Mesodermal cell (in vitro differentiated cells): Measurements from ENCODE around the gene PCGF3.

ENCODE experiments used
- H3K27ac ChIP-seq: 2 replicates; pipeline ENCODE4 v1.7.0; 2013; ENCODE audit warnings: mild to moderate bottlenecking, low read depth, low read length, moderate library complexity; ENCODE audit not compliant: severe bottlenecking
- H3K36me3 ChIP-seq: 2 replicates; pipeline ENCODE4 v1.7.1; 2013; ENCODE audit warnings: mild to moderate bottlenecking, low read length, moderate library complexity; ENCODE audit not compliant: control insufficient read depth, insufficient read depth
- H3K4me1 ChIP-seq: one replicate; pipeline ENCODE4 v1.7.1; 2013; ENCODE audit warnings: mild to moderate bottlenecking, low read length; ENCODE audit not compliant: insufficient read depth, control insufficient read depth, poor library complexity, severe bottlenecking
- H3K4me3 ChIP-seq: 2 replicates; pipeline ENCODE4 v1.7.0; 2013; ENCODE audit warnings: low read length, control low read depth, mild to moderate bottlenecking; ENCODE audit not compliant: insufficient read depth, poor library complexity, severe bottlenecking; ENCODE audit errors: extremely low read depth
- H3K9me3 ChIP-seq: 2 replicates; pipeline ENCODE4 v1.7.1; 2013; ENCODE audit warnings: mild to moderate bottlenecking, low read length, moderate library complexity; ENCODE audit not compliant: control insufficient read depth
- WGBS, 2 experiments: methylation state at CpG; one replicate each; pipeline ENCODE4 v1.1.5; 2013; ENCODE audit warnings: missing lambda C conversion rate in 2 of 2; ENCODE audit not compliant: insufficient coverage in 2 of 2; 5-methylcytosine and 5-hydroxymethylcytosine counted together

PCGF3 gene

DNA sequence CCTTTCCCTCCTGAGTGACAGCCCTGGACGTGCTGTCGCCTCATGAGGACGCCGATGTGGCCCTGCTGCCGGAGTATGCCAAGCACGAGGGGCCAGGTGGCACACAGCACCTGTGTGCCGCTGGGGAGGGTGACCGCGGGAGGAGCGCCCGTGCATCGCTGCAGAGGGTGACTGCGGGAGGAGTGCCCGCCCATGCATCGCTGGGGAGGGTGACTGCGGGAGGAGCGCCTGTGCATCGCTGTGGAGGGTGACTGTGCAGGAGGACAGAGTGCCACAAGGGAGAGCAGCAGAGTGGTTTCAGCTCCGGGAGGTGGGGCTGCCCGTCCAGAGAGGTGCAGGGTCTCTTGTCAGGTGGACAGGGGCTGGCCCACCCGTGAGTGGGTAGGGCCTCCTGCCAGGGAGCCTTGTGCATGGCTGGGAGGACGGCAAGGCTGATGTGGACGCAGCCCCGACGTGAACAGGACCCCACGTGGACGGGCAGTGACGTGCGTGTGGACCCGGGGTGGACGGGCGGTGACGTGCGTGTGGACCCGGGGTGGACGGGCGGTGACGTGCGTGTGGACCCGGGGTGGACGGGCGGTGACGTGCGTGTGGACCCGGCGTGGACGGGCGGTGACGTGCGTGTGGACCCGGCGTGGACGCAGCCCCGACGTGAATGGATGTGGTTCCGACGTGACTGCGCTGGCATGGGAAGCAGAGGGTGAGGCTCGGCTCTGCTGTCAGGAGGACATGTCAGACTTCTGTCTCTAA, 14.7 kb downstream of the PCGF3 start:
- Histone ChIP-seq H3K4me3 (no peak overlapping the region), H3K4me1 (no peaks in the 10 kb centered on the region)

DNA sequence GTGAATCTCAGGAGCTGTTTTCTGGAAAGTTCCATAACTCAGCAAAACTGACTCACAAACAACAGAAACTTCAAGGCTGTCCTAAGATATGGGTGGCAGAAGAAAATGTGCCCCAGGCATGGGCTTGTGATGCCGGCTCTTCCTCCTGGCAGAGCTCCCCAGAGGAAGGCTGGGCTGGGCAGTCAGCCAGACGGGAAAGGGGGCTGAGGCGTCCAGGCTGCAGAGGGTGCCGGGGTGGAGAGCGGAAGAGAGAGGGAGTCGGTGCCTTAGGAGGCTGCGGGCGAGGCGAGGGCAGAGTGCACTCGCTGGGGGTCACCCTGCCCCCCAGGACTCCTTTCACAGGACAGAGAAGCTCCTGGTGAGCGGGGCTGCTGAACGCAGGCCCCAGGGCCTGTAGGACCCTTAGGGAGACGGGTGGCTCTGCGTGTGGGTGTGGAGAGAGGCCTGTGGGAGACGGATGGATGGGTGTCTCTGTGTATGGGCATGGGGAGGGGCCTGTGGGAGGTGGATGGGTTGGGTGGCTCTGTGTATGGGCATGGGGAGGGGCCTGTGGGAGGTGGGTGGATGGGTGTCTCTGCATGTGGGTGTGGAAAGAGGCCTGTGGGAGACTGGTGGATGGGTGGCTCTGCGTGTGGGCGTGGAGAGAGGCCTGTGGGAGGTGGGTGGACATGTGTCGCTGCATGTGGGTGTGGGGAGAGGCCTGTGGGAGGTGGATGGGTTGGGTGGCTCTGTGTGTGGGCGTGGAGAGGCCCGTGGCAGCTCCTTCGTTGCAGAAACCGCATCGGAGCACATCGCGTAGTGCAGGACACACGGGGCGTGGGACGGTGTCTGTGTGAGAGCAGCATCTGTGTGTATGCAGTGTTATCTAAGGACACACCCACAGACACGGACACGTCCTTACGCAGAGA, 15.9 kb downstream of the PCGF3 start:
- WGBS, 2 experiments = 97% methylated on average over 26 to 31 of the region's 31 CpGs
- Histone ChIP-seq H3K27ac (no peak overlapping the region), H3K4me3 (no peak overlapping the region), H3K4me1 (peaks cover 4% of the 10 kb centered on the region), H3K36me3 (peaks cover 49% of the 10 kb centered on the region), H3K9me3 (no peaks in the 10 kb centered on the region)

More for the DNA sequence above, 14.7 kb downstream of the PCGF3 start:
- Histone ChIP-seq H3K36me3 (peaks cover 49% of the 10 kb centered on the region), H3K9me3 (no peaks in the 10 kb centered on the region), H3K27ac (no peak overlapping the region)
- 92 to 97% methylated on average over 30 to 58 of the region's 59 CpGs for WGBS, 2 experiments

DNA sequence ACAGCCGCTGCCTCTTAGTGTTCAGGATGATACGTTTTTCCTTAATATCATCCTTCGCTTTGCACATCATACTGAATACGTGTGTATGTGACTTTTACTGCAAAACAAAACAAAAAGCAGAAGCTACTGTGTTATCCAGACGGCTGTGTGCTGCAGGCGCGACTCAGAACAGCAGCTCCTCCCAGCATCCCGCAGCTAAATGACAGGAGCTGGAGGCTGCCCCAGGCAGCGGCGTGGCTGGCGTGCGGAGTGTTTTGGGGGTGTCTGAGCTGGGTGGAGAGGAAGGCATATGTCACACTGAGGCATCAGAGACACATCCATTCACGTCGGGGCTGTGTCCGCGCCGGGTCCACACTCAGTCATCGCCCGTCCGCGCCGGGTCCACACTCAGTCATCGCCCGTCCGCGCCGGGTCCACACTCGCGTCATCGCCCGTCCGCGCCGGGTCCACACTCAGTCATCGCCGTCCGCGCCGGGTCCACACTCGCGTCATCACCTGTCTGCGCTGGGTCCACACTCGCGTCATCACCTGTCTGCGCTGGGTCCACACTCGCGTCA, 16.6 kb downstream of the PCGF3 start:
- Histone ChIP-seq H3K4me3 (no peak overlapping the region), H3K9me3 (no peaks in the 10 kb centered on the region), H3K4me1 (peaks cover 4% of the 10 kb centered on the region), H3K27ac (no peak overlapping the region), H3K36me3 (peaks cover 55% of the 10 kb centered on the region)
- 98 to 99% methylated on average over 37 to 47 of the region's 47 CpGs for WGBS, 2 experiments

DNA sequence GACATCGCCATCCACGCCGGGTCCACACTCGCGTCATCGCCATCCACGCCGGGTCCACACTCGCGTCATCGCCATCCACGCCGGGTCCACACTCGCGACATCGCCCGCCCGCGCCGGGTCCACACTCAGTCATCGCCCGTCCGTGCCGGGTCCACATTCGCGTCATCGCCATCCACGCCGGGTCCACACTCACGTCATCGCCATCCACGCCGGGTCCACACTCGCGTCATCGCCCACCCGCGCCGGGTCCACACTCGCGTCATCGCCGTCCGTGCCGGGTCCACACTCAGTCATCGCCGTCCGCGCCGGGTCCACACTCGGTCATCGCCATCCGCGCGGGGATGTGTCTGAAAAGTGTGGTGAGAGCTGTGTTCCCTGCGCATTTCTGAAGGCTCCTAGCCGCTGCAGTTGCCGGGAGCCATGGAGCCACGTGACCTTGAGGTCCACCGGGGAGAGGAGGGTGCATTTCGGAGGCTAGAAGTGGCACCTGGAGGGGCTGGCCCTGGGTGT, 17.3 kb downstream of the PCGF3 start:
- Histone ChIP-seq H3K27ac (no peak overlapping the region), H3K4me3 (no peak overlapping the region), H3K36me3 (peaks cover 61% of the 10 kb centered on the region), H3K9me3 (no peaks in the 10 kb centered on the region), H3K4me1 (peaks cover 4% of the 10 kb centered on the region)
- 97 to 98% methylated on average over 53 to 61 of the region's 61 CpGs for WGBS, 2 experiments

DNA sequence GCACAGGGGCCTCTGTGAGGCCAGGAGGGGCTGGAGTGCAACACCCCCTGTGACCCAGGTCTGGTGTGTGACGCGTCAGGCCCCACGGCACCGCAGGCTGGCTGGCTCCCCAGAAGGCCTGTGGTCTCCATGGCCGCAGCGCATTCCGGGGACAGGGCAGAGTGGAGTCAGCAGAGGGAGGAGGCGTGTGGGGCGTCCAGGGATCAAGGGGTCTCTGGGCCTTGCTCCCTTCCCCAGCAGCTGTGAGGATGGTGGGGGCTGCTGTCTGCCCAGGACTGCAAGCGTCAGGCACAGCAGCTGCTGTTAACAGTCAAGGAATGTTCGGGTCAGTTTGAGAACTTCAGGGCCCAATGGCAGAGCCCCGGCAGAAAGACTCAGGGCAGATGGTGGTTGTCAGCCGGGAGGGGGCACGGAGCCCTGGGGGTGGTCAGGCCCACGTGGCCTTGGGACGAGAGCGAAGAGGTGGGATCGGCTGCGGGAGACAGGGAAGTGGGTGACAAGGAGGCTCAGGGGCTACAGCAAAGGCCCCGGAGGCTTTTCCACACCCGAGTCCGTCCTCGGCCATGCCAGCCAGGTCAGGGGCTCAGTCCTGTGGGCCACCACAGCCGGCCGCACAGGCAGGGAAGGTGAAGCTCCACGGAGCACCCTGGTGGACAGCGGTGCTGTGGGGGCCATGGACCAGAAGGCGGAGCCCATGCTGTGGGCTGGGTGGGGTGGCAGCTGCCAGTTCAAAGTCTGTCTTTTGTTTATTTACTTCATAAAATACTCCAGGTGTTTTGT, 18.3 kb downstream of the PCGF3 start:
- Histone ChIP-seq H3K9me3 (no peaks in the 10 kb centered on the region), H3K4me3 (no peak overlapping the region), H3K27ac (peak overlapping the region; percentile 10), H3K36me3 (peaks cover 68% of the 10 kb centered on the region), H3K4me1 (peaks cover 4% of the 10 kb centered on the region)
- 96% methylated on average over 23 to 24 of the region's 28 CpGs for WGBS, 2 experiments

DNA sequence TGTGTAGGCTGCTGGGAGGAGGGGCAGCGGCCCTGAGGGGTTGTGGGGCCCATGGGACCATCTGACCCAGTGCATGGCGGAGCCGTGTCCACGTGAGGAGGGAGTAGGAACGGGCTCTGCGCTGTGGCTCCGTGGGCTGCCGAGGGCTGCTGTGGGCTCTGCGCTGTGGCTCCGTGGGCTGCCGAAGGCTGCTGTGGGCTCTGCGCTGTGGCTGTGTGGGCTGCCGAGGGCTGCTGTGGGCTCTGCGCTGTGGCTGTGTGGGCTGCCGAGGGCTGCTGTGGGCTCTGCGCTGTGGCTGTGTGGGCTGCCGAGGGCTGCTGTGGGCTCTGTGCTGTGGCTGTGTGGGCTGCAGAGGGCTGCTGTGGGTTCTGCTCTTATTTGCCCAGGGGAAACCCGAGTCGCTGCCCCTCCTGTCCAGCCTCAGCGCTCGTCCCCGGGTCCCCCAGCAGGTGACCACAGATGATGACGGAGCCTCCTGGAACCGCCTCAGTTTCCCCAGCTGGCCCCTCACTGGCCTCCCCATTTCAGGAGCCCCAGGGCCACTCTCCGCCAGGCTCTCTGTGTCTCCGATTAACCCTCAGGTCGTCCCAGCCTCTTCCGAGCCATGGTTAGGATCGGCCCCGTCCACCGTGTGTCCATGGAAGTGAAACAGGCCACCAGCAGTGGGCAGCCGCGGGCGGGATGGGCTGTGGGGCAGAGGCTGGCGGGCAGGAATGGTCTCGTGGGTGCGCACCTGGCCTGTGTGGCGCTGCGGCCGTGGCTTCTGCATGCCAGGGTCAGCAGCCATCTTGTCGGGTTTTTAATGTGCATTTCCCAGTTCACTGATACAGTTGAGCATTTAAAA, 20.0 kb downstream of the PCGF3 start:
- no peak overlapping the region for H3K27ac ChIP-seq
- no peaks in the 10 kb centered on the region for H3K9me3 ChIP-seq
- WGBS, 2 experiments = 95 to 98% methylated on average over 33 to 35 of the region's 41 CpGs
- H3K4me1 ChIP-seq = peaks cover 4% of the 10 kb centered on the region
- H3K4me3 ChIP-seq = no peak overlapping the region
- peaks cover 75% of the 10 kb centered on the region for H3K36me3 ChIP-seq

DNA sequence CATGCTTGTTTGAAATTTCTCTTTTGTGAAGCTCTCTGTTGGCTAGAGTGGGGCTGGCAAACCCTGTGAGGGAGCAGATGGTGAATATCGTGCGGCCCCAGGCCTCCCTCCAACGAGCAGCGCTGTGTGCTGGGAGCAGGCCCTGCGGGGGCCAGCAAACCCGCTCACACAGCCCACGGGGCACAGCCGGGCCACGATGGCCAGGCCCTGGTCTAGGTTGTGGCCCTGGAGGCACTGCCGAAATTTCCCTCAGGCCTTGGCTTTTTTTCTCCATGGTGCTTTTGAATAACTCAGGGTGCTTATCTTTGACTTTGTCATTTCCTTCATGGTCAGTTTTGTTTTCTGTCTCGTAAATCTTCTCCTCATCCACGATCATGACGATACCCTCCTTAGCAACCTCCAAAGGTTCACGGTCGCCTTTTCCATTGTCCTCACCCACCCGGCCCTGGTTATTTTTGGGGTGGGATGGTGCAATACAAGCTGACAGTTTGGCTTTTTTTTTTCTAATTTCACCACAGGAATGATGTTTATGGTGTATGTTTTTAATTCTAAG, 20.7 kb downstream of the PCGF3 start:
- Histone ChIP-seq H3K4me3 (no peak overlapping the region), H3K27ac (no peak overlapping the region), H3K36me3 (peaks cover 76% of the 10 kb centered on the region), H3K4me1 (peaks cover 4% of the 10 kb centered on the region), H3K9me3 (no peaks in the 10 kb centered on the region)
- WGBS, 2 experiments = 91 to 96% methylated on average over 12 of the region's 16 CpGs

DNA sequence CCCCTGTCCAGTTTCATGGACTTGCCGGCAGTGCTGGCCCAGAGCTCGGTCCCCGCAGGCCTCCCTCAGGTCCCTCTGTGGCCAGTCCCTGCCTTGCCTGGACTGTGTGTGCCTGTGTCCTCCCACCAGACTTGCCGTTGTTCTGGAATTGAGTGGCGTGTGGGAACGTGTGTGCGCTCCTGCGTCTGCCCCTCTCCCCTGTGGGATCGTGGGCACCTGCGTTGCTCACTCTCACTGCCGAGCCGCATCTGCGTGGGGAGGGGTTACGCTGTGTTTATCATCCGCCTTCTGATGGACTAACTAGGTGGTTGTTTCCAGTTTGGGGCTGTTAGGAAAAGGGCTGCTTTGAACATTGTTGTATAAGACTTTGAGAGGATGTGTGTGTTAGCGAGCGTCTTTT, 21.2 kb downstream of the PCGF3 start:
- WGBS, 2 experiments = 91 to 96% methylated on average over 8 to 17 of the region's 17 CpGs
- H3K4me3 ChIP-seq = no peak overlapping the region
- H3K9me3 ChIP-seq = no peaks in the 10 kb centered on the region
- H3K27ac ChIP-seq = no peak overlapping the region
- H3K4me1 ChIP-seq = peaks cover 4% of the 10 kb centered on the region
- peaks cover 72% of the 10 kb centered on the region for H3K36me3 ChIP-seq

DNA sequence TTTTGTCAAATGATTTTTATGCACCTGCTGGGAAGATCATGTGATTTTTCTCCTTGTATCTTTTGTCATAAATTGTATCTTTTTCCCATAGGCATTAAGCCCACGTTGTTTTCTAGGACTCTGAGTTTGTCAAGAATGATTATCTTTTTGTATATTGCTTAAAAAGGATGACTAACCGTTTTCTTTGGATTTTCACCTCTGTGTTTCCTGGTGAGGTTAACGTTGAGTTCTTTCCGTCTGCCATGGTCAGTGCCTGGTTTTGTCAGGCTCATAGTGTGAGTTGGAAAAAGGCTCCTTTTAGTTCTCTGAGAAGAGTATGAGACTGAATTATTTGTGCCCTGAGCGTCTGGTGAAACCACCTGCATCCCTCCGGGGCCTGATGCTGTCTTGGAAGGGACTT, 21.9 kb downstream of the PCGF3 start:
- H3K27ac ChIP-seq = no peak overlapping the region
- H3K4me1 ChIP-seq = peaks cover 4% of the 10 kb centered on the region
- no peaks in the 10 kb centered on the region for H3K9me3 ChIP-seq
- H3K36me3 ChIP-seq = peaks cover 68% of the 10 kb centered on the region
- no peak overlapping the region for H3K4me3 ChIP-seq
- WGBS, 2 experiments = 96 to 100% methylated on average over 5 to 6 of the region's 6 CpGs
